ENCODE data around the gene TKT. TPM values are rescaled to one million over a fixed set of nuclear protein-coding genes. Genes with fewer than 3 reads are reported as not detected.

Gene TKT
- total and polyA plus RNA-seq, 2 of the 8 experiments (the other 6 are each of a cell fraction or from before 2014, with no cell fraction given), result 418 to 986 TPM

GRCh38 chr3:53252096-53252946 lies 3.5 kb downstream of the TKT start (continued):
- TF ChIP-seq CEBPB (IDR thresholded peaks at IDR 0.05; ENCODE audit: low read depth, low read length) (peak; percentile 79), SIN3A (conservative IDR thresholded peaks at IDR 0.05 in 1 of 2, IDR thresholded peaks at IDR 0.05 in 1 of 2; ENCODE audit: low read depth in 1 of 2, low read length in 2 of 2) (peak; percentile 12 to 29; a peak in 1 of 4 replicates), FOSL1 (IDR thresholded peaks at IDR 0.05; ENCODE audit: insufficient read depth, low read depth, low read length) (no peak), CBX5 (IDR thresholded peaks at IDR 0.05; ENCODE audit: low read depth, low read length) (no peak), POLR2A (IDR thresholded peaks at IDR 0.05; ENCODE audit: control extremely low read depth in 1 of 2, low read depth in 2 of 2, low read length in 2 of 2) (no peak), MAX (IDR thresholded peaks at IDR 0.05) (no peak), TEAD4 (IDR thresholded peaks at IDR 0.05; ENCODE audit: low read depth, low read length) (0 out of 2 replicates have a peak, but pooled peaks have one; percentile 24), CHD7 (IDR thresholded peaks at IDR 0.05; ENCODE audit: insufficient replicate concordance, low read length) (no peak)

Data from H1 (cell line).